Fibroblast of peridontal ligament (primary cell): ENCODE measurements around the gene GLYAT.
"Not testable (repeated sequence)": the region's sequence is repeated elsewhere in the genome, so short reads cannot be mapped to it uniquely, and the experiment has no call there.

Source experiments
- DNase-seq: peaks from one replicate; pipeline ENCODE4 v3.0.0-alpha.2; 2010; ENCODE audit errors: extremely low read depth

Gene GLYAT

DNA sequence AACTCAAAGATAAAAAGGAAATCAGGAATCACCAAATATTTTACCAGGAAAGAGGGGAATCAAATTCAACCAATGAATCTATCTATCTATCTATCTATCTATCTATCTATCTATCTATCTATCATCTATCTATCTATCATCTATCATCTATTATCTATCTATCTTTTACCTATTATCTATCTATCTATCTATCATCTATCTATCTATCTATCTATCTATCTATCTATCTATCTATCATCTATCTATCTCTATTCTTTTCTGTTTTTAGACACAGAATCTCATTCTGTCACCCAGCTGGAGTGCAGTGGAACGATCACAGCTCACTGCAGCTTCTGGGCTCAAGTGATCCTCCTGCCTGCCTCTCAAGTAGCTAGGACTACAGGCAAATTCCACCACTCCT is 54.2 kb downstream of the GLYAT start:
- not testable (repeated sequence) for DNase-seq

DNA sequence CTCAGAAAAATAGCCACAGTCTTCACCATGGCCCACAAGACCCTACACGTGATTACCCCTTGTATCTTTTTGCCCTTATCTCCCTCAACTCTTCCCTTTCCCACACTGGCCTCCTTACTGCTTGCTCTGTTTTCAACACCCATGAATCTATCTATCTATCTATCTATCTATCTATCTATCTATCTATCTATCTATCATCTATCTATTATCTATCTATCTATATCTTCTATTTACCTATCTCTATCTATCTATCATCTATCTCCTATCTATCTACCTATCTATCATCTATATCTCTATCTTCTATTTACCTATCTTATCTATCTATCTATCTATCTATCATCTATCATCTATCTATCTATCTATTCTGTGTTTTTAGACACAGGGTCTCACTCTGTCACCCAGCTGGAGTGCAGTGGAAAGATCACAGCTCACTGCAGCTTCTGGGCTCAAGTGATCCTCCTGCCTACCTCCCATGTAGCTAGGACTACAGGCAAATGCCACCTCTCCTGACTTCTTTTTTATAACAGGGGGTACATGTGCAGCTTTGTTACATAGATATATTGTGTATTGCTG is 55.1 kb downstream of the GLYAT start:
- DNase-seq, result no peak

DNA sequence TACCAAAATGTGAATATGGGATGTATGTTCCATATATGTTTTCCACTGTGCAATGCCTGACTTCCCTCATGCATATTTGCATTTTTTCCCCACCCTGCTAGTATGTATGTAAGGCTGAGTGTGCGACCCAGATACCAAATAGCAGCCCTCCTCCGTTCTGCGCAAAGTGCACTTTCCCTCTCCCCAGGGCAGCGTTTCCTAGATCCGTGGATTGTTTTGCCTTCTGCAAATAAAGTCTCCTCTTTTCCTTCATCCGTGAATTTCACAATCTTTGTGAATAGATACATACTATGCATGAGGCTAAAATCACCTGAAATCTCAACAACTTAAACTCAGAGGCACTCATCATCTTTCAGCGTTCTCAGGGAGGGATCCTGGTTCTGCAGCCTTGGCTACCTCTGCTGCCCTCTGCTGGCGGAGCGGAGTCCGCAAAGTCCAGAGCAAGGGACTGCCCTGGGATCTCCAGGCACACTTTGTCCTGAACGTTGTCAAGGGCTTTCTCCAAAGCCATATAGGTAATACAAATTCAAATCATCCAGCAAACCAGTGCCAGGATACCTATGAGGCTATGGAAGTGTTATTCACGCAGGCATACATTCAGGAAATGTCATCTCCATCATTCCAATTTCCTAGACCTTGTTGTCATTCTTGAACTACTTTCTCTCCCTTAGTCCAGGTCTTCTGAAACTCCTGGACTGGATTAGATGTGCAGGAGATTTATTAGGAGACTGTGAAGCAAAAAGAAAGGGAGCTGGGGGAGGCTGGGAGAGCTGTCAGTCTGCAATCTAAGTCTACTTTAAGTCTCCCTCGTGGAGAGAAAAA is 56.2 kb downstream of the GLYAT start:
- peak; percentile 66 for DNase-seq

DNA sequence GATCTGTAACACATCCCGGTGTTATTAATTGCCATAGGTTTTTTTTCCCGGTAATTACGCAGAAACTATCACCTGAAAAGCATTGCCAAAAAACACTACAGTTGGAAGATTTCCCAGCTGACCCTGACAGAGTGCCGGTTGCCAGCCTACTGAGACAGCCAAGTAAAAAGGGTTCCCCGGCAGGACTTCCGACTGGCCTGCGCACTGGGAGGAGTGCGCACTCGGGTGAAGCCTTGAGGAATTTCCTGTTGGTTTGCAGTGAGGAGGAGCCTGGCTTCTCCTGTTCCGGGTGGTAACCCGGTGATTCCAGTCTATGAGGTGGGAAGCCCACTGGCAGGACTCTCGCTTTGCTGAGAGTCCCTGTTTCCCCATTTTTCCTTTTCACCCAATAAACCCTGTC is 57.1 kb downstream of the GLYAT start:
- no peak for DNase-seq

DNA sequence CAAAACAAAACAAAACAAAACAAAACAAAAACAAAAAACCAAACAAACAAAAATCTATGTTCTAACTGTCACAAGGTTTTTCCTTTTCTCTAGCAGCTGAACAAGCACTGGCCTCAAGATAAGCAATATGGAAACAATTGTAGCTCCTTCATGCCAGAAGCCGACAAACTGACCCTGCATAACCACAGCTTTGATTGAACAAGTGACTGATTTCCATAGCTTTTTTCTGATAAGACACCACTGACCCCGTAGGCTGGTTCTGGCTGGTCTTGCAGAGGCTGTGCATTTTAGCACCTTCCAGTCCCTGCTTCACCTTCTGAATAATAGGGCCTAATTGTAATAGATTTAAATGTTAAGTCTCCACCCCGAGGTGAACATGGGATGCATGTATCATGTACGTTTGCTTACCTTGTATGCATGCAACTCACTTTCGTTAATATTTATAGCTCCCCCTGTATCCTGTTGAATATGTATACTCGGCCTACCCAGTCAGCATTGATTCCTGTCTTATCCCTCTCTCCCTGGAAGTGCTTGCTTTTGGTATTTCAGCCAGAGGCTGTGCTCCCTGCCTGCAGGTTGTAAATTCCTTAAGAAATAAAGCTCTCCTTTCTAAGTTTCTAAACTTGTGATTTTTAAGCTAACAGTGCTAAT is 59.6 kb downstream of the GLYAT start:
- DNase-seq, result no peak

DNA sequence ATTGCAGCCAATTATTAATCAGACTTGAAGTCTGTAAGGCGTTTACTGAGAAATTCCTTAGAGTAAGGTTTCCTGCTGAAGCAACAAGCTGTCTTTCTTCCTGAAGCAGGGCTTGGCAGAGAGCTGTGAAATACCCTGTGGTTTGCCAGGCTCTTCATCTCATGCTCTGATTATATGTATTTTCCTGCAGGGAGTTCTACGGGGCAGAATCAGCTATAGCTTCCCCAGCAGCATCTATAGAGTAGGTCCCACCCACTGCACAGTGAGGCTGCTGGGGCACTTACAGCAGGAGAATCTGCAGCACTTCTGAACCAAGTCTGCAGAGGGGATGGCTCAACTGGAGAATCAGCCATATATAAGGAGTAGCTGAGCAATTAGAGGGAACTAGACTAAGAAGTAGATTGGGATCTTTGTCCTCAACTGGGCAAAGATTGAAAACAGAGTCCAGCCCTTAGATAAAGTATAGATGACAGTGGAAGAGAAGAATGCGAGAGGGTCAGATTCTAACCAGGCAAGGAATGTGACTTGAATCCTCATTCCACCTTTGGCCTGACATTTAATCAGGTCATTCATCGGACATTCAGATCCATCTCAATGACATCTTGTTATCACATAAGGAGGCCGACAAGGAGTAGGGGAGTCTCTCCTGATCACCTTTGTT is 71.7 kb downstream of the GLYAT start:
- no peak for DNase-seq

DNA sequence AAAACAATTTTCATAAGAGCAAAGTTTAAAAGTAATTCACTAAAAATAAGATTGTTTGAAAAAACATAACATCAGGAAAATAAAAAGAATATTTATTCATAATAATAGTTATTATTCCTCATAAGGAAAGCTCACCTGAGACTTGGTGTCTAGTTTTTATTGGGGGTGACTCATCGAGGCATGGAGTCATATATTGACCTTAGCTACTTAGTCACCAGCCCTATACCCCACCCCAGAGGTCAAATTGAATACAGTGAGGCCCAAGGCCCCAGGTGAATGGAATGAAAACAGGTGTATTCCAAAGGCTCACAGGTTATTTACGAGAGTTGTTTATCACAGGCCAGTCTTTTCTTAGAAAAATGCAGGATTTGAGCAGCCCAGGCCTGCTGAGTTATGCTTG is 72.3 kb downstream of the GLYAT start:
- no peak for DNase-seq
